ENCODE results near the gene CHD9NB.
"Not testable (repeated sequence)": the region's sequence is repeated elsewhere in the genome, so short reads cannot be mapped to it uniquely, and the experiment has no call there.

The CHD9NB gene

DNA sequence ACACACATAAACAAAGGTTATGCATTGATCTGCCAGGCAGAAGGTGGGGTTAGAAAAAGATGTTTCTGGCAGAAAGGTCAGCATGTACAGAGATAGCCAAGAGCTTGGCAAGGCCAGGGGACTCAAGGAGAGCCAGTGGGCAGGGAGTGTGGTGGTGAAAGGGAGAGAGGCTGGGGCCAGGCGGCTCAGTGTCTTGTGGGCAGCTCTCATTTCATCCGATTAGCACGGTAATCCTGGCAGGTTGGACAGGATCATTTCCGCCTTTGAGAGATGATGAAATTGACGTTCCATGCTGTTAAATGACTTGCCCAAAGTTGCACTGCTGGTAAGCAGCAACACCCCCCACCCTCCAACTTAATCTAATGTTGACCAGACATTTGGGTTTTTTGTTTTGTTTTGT lies 5.7 kb upstream of the CHD9NB start:
- DNase-seq (ENCODE audit: low read depth in 4 of 4, low spot score in 1 of 4), result no peak

DNA sequence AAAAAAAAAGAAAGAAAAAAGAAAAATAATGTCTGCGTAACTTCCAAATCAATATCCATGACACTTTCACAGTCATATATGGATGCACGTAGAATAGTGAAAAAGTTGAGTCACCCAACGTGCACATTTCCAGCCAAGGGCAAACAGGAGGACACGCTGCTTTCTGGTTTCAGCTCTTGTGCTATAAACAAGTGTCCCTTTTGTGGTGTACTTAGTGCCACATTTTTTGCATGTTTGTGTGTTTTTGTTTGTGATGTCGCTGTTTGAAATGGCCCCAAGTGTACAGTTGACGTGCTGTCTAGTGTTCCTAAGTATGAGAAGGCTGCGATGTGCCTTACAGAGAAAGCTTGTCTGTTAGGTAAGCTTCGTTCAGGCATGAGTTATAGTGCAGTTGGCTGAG lies 5.0 kb upstream of the CHD9NB start:
- no peak for DNase-seq (ENCODE audit: low read depth in 4 of 4, low spot score in 1 of 4)

DNA sequence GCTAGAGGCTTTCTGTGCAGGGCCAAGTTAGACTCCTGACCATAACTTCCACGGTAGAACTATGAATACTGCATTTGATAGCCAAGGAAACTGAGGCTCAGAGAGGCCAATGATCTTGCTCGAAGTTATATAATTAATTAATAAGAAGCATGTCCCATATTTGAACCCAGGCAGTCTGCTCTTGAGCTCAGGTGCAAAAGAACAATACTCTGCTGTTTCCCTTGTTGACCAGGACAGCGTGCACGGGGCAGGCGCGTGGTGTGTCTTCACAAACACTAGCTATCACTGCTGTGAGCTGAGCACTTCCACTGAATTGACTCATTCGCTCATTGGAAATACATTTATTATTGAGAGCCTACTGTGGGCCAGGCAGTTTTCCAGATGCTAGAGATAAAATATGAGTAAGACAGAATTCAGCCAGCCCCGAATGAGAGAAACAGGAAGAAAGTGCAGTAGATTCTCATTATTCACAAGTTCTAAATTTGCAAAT lies 3.7 kb upstream of the CHD9NB start:
- DNase-seq (ENCODE audit: low read depth in 4 of 4, low spot score in 1 of 4), result no peak

DNA sequence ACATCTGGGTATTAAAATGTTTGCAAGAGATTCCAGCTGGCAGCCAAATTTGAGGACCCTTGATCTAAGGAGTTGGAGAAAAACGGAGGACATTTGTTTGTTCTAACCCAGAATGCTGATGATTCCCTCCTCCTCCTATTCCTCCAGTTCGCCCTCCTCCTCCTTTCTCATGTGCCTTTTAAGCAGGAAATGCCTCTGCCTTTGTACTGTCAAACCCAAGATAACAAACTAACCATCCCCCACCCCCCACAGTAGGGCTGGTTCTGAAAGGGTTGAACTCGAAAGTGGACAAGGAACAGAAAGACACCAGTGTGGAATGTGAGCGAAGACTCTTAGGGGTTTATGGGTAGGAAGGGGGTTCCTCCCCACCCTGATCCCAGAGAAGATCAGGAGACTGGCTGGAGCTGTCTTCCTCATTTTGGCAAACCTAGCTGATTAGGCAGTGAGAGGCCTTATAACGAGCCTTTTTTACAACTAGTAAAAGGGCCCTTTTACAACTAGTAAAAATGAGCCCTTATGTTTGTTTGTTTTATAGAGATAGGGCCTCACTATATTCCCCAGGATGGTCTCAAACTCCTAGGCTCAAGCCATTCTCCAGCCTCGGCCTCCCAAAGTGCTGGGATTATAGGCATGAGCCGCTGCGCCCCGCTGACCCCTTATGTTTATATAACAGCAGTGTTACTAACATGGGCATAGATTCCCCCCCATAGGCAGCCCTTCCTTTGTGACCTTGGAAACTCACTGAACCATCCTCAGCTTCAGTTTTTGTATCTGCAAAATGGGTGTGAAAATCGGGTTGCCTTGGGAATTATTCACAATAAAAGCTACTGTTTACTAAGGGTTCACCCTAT lies 3.1 kb upstream of the CHD9NB start:
- DNase-seq (ENCODE audit: low read depth in 4 of 4, low spot score in 1 of 4), result no peak

DNA sequence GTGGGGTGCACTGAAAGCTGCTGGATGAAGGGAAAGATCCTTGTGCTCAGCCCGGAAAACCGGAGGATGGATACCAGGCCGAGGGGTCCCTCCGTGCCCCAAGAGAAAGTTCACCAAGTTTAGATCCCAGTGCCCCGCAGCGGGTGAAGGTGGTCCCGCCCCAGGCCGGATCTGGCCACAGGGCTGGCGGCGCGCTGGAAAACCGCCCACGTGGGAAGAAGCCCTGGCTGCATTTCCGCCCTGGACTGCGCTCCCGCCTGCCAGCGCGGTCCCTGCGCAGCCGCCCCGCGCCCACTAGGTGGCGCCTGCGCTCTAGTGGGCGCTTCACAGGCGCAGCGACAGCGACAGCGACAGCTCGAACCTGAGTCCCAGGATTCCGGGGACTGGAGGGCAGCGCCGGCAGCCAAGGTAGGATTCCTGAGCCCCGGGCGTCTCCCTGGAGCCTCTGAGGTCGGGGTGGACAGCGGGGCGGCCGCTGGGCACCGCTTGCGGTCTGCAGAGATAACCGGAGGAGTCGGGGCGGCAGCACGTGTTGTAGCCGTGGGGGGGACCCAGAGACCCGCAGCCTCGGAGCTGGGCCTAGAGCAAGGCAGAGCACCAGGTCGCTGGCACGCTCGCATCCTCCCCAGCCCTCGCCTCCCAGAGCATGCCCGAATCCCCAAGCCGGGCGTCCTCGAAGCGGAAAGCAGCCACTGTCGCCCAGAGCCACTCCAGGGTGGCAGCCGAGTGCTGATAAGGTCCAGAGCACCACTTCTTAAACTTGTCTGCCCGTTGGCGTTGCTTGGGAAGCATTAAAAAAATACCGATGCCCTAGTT lies 2.2 kb upstream of the CHD9NB start, which contains the start of gene CHD9:
TSS of gene CHD9 (plus strand) at position 322 of the 816 bp plus-strand sequence. CDS start 101,099 bp downstream, outside the sequence.
- peak; percentile 21 to 60 (median 52) for DNase-seq (ENCODE audit: low read depth in 4 of 4, low spot score in 1 of 4)

DNA sequence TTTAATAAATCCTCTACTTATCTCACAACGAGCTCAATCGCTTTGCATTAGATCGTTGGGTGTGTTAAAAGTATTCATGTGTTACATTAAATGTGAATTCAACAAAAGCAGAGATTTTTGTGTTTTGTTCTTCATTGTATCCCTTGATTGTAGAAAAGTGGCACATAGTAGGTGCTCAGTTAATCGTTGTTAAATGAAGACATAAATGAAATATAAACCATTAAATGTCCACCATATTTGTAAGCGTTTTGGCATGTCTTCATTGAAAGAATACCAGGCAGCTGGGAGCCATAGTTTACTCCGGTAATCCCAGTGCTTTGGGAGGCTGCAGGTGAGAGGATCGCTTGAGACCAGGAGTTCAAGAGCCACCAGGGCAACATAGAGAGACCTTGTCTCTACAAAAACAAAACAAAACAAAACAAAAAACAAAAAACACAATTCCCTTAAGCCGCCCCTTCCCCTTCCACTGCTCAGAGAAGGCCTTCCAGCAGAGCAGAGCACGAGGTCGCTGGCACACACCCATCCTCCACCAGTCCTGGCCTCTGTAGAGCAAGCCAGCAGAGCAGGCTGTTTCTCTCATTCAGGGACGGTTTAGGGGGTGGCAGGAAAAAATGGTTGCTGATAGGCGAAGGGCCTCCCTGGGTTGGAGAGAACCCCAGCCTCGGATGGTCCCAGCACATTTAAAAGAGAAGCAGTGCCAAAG lies 1.4 kb upstream of the CHD9NB start:
- no peak for DNase-seq (ENCODE audit: low read depth in 4 of 4, low spot score in 1 of 4)

DNA sequence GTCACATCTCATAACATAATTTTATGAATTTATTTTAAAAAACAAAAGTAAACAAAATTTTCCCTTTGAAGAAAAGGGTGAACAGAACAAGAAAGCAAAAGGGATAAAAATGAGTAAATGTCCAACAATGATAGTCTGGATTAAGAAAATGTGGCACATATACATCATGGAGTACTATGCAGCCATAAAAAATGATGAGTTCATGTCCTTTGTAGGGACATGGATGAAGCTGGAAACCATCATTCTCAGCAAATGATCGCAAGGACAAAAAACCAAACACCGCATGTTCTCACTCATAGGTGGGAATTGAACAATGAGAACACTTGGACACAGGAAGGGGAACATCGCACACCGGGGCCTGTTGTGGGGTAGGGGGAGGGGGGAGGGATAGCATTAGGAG lies 1.4 kb downstream of the CHD9NB start:
- DNase-seq (ENCODE audit: low read depth in 4 of 4, low spot score in 1 of 4), result not testable (repeated sequence)

DNA sequence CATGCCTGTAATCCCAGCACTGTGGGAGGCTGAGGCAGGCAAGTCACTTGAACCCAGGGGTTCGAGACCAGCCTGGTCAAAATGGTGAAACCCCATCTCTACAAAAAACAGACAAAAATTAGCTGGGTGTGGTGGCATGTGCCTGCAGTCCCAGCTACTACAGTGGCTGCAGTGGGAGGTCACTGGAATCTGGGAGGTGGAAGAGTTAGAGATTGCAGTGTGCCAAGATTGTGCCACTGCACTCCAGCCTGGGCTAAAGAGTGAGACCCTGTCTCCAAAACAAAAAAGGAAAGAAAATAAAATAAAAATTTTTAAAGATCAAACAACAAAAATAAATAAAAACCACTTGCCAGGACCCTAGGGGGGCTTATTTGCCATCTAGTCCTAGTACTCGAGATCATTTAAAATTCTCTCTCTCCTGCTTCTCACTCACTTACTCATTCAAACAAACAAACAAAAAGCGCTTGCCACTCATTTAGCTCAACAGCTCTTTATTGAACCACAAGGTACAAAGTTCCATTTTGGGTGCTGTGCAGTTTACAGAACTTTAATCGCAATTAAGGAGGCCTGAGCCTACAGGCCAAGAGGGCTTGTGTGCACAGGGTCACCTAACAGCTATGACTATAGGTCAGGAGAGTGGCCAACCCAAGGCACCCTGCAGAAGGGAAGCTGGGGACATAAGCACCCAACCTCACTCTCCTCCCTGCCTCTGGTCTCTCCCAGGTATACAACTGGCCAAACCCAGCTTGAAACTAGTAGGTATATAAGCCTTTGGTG lies 4.4 kb downstream of the CHD9NB start:
- DNase-seq (ENCODE audit: low read depth in 4 of 4, low spot score in 1 of 4), result no peak

DNA sequence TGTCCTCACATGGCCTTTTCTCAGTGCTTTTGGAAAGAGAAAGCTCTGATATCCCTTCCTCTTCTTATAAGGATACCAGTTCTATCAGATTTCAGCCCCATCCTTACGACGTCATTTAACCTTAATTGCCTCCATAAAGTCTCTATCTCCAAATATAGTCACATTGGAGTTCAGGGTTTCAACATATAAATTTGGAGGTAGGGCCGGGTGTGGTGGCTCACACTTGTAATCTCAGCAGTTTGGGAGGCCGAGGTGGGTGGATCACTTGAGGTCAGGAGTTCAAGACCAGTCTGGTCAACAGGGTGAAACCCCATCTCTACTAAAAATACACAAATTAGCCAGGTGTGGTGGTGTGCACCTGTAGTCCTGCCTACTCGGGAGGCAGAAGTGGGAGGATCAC lies 5.2 kb downstream of the CHD9NB start:
- DNase-seq (ENCODE audit: low read depth in 4 of 4, low spot score in 1 of 4), result not testable (repeated sequence)

DNA sequence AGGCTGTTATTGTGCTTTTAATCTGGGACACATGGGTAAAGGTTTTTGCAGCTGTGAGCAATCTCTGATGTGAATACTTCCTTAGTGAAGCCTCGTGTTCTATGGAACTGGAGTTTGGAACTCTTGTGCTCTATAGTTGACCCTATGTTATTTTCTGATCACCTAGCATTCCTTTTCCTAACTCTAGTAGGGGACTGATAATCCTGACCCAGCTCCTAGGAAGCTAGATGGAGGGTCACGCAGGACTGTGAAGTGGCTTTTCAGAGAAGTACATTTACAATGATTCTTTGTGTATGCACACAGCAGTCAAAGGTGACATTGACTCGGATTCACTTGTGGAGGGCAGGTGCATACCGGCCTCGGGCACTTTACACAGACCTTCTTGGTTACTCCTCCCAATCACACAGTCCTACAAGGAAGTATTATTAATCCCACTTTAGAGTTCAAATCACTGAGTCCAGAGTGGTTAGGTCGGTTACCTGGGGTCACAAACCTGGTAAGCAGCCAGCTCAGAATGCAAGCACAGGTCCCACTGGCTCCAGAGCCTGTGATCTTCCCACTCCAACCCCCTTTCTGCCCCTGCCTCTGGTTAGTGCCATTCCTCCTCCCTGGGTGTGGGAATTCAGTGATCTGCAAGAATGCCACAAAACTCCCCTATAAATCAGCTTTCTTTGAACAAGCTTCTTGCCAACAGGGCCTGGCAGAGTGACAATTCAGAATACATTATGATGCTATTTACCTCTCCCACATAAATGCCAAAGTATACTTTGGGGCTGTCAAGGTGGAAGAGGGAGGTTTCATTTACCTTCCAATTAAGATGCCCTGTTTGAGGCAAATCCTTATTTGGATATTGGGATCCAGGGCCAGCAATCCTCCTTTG lies 7.1 kb downstream of the CHD9NB start:
- no peak for DNase-seq (ENCODE audit: low read depth in 4 of 4, low spot score in 1 of 4)

DNA sequence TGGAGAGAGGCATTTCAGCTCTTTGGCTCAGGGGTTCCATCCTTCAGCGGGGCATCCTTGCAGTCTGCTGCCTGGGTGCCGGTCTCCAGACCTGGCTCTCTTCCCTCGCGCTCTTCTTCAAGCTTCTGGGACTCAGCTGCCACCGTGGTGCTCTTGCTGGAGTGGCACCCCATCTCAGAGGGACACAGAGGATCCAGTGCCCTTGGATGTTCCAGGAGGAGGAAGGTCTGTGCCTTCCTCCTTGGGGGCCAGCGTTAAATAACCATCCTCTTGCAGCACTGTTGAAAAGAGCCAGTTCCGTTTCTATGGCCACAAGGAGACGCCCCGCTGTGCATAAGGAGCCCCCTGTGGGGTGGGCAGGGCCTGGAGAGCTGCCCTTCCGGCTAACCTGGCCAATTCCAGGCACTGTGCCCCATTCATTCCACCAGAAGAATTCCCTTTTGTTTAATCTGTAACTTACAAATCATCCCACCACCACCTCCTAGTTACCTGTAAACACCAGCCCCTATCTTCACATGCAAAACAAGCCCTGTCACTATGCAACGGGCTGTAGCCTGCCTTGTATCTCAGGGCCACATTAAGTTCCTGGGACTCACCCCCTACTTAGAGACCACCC lies 8.6 kb downstream of the CHD9NB start:
- DNase-seq (ENCODE audit: low read depth in 4 of 4, low spot score in 1 of 4), result no peak

DNA sequence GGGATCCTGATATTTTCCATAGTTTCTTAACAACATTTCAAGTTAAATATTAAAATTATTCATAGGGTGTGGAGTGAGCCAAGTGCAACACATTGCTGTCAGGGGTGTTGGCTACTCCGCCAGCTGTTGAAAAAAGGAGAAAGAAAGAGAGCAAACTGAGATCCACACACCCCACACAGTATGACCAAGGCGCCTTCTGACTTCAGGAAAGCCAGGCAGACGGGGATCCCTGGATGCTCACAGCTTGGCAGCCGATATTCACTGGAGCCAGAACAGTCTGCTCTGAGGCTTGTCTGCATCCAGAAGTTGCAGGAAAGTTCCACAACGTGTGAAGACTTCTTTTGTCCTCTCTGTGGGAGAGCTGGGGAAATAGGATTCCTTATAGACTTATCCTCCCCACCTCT lies 9.3 kb downstream of the CHD9NB start:
- no peak for DNase-seq (ENCODE audit: low read depth in 4 of 4, low spot score in 1 of 4)

DNA sequence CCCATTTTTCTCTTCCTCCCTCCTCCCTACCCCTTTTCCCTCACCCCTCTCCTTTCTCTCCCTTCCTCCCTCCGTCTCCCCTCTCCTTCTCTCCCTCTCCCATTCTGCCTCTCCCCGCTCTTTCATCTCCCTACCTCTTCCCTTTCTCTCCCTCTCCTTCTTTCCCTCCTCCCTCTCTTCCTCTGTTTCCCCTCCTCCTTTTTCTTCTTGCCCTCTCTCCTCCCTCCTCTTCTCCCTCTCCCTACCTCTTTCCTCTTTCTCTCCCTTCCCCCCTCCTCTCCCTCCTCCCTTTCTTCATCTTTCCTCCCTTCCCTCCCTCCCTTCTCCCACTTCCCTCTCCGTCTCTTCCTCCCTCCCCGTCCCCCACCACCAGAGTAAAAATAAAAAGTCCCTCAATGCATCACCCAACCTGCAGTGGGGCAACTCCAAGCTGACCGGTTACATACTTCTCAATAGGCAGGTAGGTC lies 10.4 kb downstream of the CHD9NB start:
- DNase-seq (ENCODE audit: low read depth in 4 of 4, low spot score in 1 of 4), result no peak

DNA sequence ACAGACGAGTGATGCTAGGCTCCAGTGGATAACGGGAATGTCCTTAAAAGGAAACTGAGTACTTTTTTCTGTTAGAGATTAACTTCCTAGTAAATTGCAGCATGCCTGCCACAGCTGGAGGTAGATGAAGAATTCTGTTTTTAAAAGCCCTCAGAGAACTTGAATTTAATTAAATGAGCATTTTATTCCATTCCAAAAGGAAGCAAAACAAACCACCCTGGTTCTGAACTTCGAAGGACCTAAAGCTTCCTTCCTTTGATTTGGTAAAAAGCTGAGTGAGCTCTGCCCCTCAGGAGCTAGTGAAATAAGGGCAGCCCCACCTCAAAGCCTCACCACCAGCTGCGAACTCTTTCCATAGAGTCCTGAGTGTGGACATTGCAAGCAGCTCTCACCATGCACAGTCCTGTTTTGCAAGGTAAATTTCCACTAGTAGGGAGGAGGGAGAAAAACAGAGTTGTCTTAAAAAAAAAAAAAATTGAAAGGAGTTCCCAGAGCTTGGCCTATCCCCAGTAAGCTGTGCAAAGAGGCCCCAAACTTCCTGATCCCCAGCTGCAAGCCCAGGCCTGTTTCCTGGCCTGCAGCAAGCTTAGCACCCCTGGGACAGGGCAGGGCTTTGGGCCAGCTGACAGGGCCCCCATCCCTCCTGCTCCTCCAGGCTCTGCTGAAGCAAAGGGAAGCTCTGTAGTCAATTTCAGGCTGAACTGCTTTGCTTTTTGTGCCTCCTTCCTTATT lies 11.2 kb downstream of the CHD9NB start:
- DNase-seq (ENCODE audit: low read depth in 4 of 4, low spot score in 1 of 4), result no peak

DNA sequence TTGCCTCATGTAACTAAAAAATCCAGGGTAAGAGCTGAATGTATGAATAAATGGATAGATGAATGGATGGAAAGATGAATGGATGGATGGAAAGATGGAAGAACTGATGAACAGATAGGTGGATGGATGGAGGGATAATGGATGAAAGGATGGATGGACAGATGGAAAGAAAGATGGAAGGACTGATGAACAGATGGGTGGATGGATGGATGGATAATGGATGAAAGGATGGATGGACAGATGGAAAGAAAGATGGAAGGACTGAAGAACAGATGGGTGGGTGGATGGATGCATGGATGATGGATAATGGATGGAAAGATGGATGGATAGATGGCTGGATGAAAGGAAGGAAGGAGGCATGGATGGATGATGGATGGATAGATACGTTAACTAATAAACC lies 11.9 kb downstream of the CHD9NB start:
- DNase-seq (ENCODE audit: low read depth in 4 of 4, low spot score in 1 of 4), result no peak

DNA sequence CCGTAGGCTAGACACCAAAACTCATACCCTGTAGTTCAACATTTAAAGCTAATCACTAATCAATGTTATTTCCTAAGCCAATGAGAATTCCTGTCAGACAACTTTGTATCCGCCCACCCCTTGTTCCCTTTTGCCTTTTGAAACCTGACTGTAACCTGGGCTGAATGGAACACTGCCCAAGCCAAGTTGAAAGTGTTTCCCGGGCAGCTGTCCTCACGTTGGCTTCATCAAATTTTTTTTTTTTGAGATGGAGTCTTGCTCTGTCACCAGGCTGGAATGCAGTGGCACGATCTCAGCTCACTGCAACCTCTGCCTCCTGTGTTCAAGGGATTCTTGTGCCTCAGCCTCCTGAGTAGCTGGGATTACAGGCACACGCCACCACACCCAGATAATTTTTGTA lies 16.0 kb downstream of the CHD9NB start:
- not testable (repeated sequence) for DNase-seq (ENCODE audit: low read depth in 4 of 4, low spot score in 1 of 4)

DNA sequence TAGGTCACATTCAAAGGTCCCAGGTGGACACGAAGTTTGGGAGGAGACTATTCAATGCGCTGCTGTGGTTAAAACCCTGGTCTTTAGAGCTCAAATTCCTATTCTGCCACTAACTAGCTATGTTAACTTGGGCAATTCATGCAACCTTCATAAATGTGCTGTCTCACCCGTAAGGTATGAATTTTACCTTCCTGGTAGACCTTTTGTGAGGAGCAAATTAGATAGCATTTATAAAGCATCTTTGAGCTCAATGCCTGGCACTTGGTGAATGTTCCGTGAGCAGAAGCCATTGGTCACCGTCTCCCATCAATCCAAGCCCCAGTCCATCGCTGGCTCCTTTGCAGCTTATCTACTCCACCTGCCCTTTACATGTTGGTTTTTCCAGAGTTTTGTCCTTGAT lies 16.6 kb downstream of the CHD9NB start:
- DNase-seq (ENCODE audit: low read depth in 4 of 4, low spot score in 1 of 4), result no peak

DNA sequence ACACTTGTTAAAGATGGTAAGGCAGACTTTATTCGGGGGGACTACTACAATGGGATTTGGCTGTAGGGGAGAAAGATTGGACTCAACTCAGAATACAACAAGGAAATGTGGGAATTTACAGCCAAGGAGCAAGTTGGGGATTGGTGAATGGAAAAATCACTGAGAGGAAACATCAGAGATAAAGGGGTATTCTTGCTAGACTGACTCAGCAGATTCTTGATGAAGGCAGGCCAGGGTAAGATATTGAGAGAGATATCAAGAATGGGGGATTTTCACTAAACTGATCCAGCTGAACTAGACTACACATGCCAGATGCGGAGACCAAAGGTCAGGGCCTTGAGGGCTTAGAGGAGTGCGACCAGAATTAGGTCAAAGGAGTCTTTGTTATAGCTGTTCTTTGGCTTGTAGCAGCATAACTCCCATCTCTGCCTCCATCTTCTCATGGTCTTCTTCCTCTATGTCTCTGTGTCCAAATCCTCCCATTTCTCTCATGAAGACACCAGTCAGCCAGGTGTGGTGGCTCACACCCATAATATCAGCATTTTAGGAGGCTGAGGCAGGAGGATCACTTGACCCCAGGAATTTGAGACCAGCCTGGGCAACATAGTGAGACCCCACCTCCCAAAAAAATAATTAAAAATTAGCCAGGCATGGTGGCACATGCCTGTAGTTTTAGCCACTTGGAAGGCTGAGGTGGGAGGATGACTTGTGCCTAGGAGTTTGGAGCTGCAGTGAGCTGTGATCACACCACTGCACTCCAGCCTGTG lies 17.3 kb downstream of the CHD9NB start:
- no peak for DNase-seq (ENCODE audit: low read depth in 4 of 4, low spot score in 1 of 4)

All from stimulated activated CD4-positive, alpha-beta T cell treated with anti-CD3 and anti-CD28 coated beads, Interleukin-1b, Interleukin-23, amount 100 ng/mL, for 24 hours (primary cell).